WI38 (cell line): Measurements from ENCODE around the gene RANGAP1.

Experiments used
- H3K4me3 ChIP-seq: 2 replicates; pipeline ENCODE4 v1.5.1; 2011; ENCODE audit warnings: low read depth, mild to moderate bottlenecking, control low read depth, low read length
- TF ChIP-seq, protein P1 (sequence below): IDR thresholded peaks from 2 replicates; pipeline ENCODE4 v1.5.1; 2012; ENCODE audit warnings: low read depth, mild to moderate bottlenecking, control low read depth, low read length

Gene RANGAP1

DNA sequence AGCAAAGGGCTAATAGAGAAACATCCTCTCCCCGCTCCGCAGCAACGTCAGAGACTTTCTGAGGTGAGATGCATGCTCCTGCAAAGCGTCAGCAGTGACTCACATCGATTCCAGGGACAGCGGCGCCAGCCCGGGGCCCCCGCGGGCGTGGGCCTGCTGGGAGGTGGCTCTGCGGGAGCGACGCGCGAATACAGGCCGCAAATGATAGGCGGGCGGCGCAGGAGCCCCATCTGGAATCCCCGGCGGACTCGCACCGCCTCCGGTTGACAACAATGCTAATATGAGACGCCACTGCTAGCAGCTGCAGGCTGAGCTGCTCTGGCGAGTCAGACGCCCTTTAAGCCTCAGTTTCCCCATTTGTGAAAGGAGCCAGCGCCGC lies 557 bp downstream of the RANGAP1 start:
- peak overlapping the region; percentile 89 for H3K4me3 ChIP-seq
- TF ChIP-seq, protein P1, sequence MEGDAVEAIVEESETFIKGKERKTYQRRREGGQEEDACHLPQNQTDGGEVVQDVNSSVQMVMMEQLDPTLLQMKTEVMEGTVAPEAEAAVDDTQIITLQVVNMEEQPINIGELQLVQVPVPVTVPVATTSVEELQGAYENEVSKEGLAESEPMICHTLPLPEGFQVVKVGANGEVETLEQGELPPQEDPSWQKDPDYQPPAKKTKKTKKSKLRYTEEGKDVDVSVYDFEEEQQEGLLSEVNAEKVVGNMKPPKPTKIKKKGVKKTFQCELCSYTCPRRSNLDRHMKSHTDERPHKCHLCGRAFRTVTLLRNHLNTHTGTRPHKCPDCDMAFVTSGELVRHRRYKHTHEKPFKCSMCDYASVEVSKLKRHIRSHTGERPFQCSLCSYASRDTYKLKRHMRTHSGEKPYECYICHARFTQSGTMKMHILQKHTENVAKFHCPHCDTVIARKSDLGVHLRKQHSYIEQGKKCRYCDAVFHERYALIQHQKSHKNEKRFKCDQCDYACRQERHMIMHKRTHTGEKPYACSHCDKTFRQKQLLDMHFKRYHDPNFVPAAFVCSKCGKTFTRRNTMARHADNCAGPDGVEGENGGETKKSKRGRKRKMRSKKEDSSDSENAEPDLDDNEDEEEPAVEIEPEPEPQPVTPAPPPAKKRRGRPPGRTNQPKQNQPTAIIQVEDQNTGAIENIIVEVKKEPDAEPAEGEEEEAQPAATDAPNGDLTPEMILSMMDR = no peak

DNA sequence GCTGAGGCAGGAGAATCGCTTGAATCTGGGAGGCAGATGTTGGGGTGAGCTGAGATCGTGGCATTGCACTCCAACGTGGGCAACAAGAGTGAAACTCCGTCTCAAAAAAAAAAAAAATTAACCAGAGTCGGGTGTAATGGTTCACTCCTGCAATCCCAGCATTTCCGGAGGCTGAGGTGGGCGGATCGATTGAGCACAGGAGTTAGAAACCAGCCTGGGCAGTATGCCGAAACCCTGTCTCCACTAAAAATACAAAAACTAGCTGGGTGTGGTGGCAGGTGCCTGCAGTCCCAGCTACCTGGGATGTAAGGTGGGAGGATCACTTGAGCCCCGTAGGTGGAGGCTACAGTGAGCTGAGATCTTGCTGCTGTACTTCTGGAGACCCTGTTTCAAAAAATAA lies 1.5 kb downstream of the RANGAP1 start:
- peak overlapping the region; percentile 89 for H3K4me3 ChIP-seq
- TF ChIP-seq, protein P1 = no peak

DNA sequence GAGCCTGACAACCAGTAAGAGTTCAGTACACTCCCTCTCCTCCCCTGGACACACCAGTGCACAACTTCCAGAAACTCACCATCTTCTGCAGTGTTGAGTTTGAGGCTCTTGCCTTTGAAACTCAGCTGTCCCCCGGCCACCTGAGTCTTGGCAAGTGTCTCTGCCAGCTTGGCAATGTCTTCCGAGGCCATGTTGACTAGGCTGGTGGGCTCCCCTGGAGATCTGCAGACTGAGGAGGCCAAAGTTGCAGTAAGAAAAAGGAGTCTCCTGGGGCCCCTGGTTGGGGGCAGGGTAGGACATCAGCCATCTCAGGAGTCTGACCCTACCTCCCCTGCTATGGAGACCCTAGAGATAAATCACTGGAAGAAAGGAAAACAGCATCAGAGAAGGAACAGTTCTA lies 5.1 kb downstream of the RANGAP1 start:
- TF ChIP-seq, protein P1 = no peak
- H3K4me3 ChIP-seq = no peak overlapping the region

DNA sequence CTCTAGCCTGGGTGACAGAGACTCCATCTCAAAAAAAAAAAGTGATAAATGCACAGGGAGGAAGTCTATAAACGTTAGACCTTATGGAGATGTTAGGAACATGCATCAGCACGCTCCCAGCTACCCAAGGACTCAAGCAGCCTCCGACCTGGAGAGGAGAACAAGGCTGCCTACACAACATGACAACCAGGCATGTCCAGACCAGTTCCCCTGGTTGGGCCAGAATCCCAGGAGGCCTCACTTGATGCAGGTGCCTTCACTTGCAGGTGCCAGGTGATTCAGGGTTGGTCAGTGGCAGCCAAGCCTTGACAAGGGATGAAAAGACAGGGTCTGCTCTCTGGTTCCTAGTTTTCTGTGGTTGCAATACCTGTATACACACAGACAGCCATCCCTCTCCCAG lies 5.9 kb downstream of the RANGAP1 start:
- no peak overlapping the region for H3K4me3 ChIP-seq

DNA sequence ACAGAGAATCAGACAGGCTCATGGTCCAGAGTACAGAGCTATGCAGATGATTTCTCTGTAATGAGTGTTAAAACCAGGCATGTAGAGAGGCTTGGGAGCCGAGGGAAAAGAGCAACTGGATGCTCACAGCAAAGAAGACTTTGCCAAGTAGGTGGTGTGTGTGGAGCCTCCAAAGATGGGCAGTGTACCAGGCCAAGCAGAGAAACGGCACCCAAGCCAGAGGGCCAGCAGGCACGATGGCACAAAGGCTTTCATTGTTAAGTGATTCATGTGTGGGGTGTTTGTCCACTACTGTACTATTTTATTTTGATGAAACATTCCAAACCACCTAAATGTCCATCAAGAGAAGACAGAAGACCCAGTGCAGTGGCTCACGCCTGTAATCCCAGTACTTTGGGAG lies 11.1 kb downstream of the RANGAP1 start:
- H3K4me3 ChIP-seq = no peak overlapping the region
- TF ChIP-seq, protein P1 = no peak

More for the DNA sequence above, 5.9 kb downstream of the RANGAP1 start:
- TF ChIP-seq, protein P1 = no peak

DNA sequence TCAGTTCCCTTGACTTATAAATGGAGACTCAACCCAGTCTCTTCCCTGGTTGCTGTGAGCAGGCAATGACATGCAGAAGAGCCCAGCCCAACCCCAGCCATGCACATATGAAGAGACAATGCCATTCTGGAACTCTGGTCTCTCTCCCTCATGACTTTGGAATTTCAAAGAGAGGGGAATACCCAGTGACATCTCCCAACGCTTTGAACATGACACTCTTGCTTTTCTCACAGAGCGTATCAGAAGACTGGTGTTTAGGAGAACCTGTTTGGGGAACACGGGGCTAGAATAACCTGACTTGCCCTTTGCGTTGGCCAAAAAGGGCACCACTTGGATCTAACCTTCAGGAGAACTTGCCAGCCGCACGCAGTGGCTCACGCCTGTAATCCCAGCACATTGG lies 12.9 kb downstream of the RANGAP1 start:
- H3K4me3 ChIP-seq = no peak overlapping the region
- TF ChIP-seq, protein P1 = no peak

DNA sequence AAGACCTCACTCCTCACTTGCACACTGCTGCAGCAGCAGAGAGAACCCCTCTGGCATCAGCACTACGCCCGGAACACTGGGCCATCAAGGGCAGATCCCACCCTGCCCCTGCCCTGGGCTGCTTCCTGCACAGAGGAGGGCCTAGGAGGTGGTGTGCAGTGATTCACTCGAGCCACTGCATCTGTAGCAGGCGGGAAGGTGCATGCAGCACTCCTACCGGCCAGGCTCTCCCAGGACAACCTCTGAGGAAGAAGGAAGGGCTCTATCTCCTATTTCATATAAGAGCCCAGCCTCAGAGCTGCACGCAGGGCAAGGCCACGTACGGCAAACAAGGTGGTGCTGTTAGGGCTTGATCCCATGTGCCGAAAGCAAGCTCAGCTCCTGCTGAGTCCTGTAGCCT lies 14.2 kb downstream of the RANGAP1 start:
- no peak overlapping the region for H3K4me3 ChIP-seq

More for the DNA sequence above, 14.2 kb downstream of the RANGAP1 start:
- TF ChIP-seq, protein P1 = no peak
